DOHH2 (cell line): ENCODE measurements around the gene BMP15.

Source experiments
- EZH2phosphoT487 ChIP-seq: fragments of 200-600 bp; sonication (generic); IDR thresholded peaks from 2 replicates; pipeline ENCODE4 v1.6.1; 2017; ENCODE audit warnings: borderline replicate concordance, mild to moderate bottlenecking, antibody characterized with exemption, low read length, moderate library complexity, mixed read lengths
- TF ChIP-seq, protein P1 (sequence below): fragments of 200-600 bp; sonication (generic); IDR thresholded peaks from one replicate; pipeline ENCODE4 v1.5.1; 2014; ENCODE audit warnings: antibody characterized with exemption, mild to moderate bottlenecking, low read depth, low read length; ENCODE audit not compliant: poor library complexity, severe bottlenecking

DNA sequence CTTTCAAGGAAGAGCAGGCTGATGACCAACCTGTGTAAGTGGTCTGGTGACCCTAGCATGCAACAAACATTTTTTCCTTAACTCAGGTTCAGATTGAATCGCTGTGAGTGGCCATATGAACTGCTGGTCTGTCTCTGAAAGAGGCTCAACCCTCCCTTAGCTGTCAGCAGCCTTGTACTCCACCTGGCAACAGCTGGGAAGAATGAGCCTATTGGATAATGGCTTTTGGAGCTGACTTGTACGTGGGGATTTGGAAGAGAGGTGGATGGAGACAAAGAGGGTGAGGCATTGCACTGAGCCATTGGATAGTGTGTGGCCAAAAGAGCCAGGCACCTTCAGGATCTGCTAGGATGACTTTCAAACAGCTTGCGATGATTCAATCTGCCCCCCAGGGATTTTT lies 35.7 kb upstream of the BMP15 start:
- TF ChIP-seq EZH2phosphoT487, result no peak
- TF ChIP-seq, protein P1, sequence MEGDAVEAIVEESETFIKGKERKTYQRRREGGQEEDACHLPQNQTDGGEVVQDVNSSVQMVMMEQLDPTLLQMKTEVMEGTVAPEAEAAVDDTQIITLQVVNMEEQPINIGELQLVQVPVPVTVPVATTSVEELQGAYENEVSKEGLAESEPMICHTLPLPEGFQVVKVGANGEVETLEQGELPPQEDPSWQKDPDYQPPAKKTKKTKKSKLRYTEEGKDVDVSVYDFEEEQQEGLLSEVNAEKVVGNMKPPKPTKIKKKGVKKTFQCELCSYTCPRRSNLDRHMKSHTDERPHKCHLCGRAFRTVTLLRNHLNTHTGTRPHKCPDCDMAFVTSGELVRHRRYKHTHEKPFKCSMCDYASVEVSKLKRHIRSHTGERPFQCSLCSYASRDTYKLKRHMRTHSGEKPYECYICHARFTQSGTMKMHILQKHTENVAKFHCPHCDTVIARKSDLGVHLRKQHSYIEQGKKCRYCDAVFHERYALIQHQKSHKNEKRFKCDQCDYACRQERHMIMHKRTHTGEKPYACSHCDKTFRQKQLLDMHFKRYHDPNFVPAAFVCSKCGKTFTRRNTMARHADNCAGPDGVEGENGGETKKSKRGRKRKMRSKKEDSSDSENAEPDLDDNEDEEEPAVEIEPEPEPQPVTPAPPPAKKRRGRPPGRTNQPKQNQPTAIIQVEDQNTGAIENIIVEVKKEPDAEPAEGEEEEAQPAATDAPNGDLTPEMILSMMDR, result no peak
